K562 (cell line): Measurements from ENCODE around the gene AGXT. TPM values are rescaled to one million over a fixed set of nuclear protein-coding genes. Genes with fewer than 3 reads are reported as not detected.

Source experiments
- ATAC-seq: fragments of 200-7000 bp; cut with Tn5 transposase; 3 replicates; pipeline ENCODE4 v1.9.1; 2020; ENCODE audit warnings: moderate library complexity
- BruUV-seq: library from RNA; stranded (reverse); fragments of 400-500 nt; replicated peaks from 2 replicates; lab custom pipeline; 2021; lab: Mats Ljungman, UMichigan
- CTCF ChIA-PET: fragments of 300-600 bp; formaldehyde crosslinking; extraction: SDS; loops from one replicate; lab custom pipeline; 2021; ENCODE audit warnings: low intra/inter-chr PET ratio; lab: Yijun Ruan, JAX
- POLR2A ChIA-PET: fragments of 300-600, 350-650 bp; sonication (Branson Sonifier 250); formaldehyde crosslinking; extraction: SDS; loops from one replicate; lab custom pipeline; 2021; ENCODE audit warnings: antibody characterized with exemption, inconsistent platforms; lab: Yijun Ruan, JAX
- DNase-seq, 4 experiments: peaks; one replicate each; pipeline versions ENCODE4 v3.0.0 to v3.0.0-alpha.2; 2011 to 2018; ENCODE audit warnings: low spot score in 3 of 4, mixed read lengths in 3 of 4; ENCODE audit errors: extremely low read depth in 1 of 4
- FAIRE-seq: peaks from 2 replicates; lab custom pipeline; 2011; peaks lifted over from hg19 to GRCh38; lab: Jason Lieb, UNC
- H2AFZ ChIP-seq: 2 replicates; pipeline ENCODE4 v1.6.0; 2011; ENCODE audit warnings: low read depth, low read length, control low read depth, inconsistent platforms
- H3K27ac ChIP-seq: fragments of 200-600 bp; 3 replicates; pipeline ENCODE4 v1.8.0; 2011; ENCODE audit warnings: low read depth, mild to moderate bottlenecking, control low read depth, inconsistent platforms, low read length, moderate library complexity, mixed read lengths; ENCODE audit errors: extremely low read depth
- H3K27me3 ChIP-seq, 2 experiments: fragments of 300-600 bp in 1 of 2; 2 replicates in 1 of 2; 3 replicates in 1 of 2; pipeline versions ENCODE4 v1.6.0 to v1.8.0; 2011; ENCODE audit warnings: inconsistent platforms in 2 of 2, low read length in 2 of 2, mild to moderate bottlenecking in 1 of 2, mixed read lengths in 1 of 2, moderate library complexity in 1 of 2; ENCODE audit not compliant: control insufficient read depth in 2 of 2, insufficient read depth in 2 of 2
- H3K36me3 ChIP-seq: fragments of 300-600 bp; 3 replicates; pipeline ENCODE4 v1.8.0; 2011; ENCODE audit warnings: mild to moderate bottlenecking, low read length, inconsistent platforms; ENCODE audit not compliant: control insufficient read depth, insufficient read depth
- H3K4me1 ChIP-seq, 2 experiments: fragments of 200-600 bp in 1 of 2; replicated peaks in 1 of 2; 2 replicates in 1 of 2; 3 replicates in 1 of 2; pipeline versions ENCODE4 v1.5.1 to v1.8.0; 2011; ENCODE audit warnings: inconsistent platforms in 2 of 2, low read length in 2 of 2, mild to moderate bottlenecking in 1 of 2, mixed read lengths in 1 of 2, moderate library complexity in 1 of 2; ENCODE audit not compliant: control insufficient read depth in 2 of 2, insufficient read depth in 2 of 2
- H3K4me2 ChIP-seq: 2 replicates; pipeline ENCODE4 v1.6.1; 2011; ENCODE audit warnings: low read length, control low read depth, inconsistent platforms, mixed read lengths; ENCODE audit not compliant: insufficient read depth
- H3K4me3 ChIP-seq: fragments of 200-600 bp; sonication (generic), shearing (Covaris generic); 2 replicates; pipeline ENCODE4 v1.5.1; 2016; ENCODE audit warnings: control low read depth, inconsistent platforms
- H3K79me2 ChIP-seq: fragments of 200-600 bp; 3 replicates; pipeline ENCODE4 v1.8.0; 2011; ENCODE audit warnings: low read length, inconsistent platforms; ENCODE audit not compliant: control insufficient read depth, insufficient read depth
- H3K9ac ChIP-seq, 2 experiments: 2 replicates each; pipeline versions ENCODE4 v1.6.0 to v1.6.1; 2011; ENCODE audit warnings: low read depth in 2 of 2, low read length in 2 of 2, control low read depth in 1 of 2, inconsistent platforms in 1 of 2, mild to moderate bottlenecking in 1 of 2, mixed read lengths in 1 of 2; ENCODE audit not compliant: insufficient read depth in 1 of 2
- H3K9me1 ChIP-seq: one replicate; pipeline ENCODE4 v1.6.0; 2011; ENCODE audit warnings: inconsistent platforms, mild to moderate bottlenecking, low read length, moderate library complexity; ENCODE audit not compliant: control insufficient read depth, insufficient read depth
- H3K9me3 ChIP-seq: replicated peaks from 2 replicates; pipeline ENCODE4 v1.5.1; 2011; ENCODE audit warnings: low read depth, low read length, inconsistent platforms; ENCODE audit not compliant: control insufficient read depth, insufficient read depth
- H4K20me1 ChIP-seq: replicated peaks from 2 replicates; pipeline ENCODE4 v1.6.1; 2011; ENCODE audit warnings: low read length, inconsistent platforms, mixed read lengths; ENCODE audit not compliant: control insufficient read depth, insufficient read depth
- E2F5 ChIP-seq: sonication (generic); formaldehyde crosslinking; IDR thresholded peaks from 2 replicates; pipeline ENCODE4 v1.8.0; 2022; ENCODE audit warnings: mild to moderate bottlenecking, missing genetic modification reagents
- PRPF4 ChIP-seq: fragments of 200-400 bp; formaldehyde crosslinking; IDR thresholded peaks from one replicate; pipeline ENCODE4 v1.6.1; 2017; ENCODE audit warnings: low read length, low read depth, mild to moderate bottlenecking; ENCODE audit not compliant: insufficient read depth, poor library complexity, severe bottlenecking
- SIRT6 ChIP-seq: IDR thresholded peaks from one replicate; pipeline ENCODE4 v1.6.1; 2012; ENCODE audit warnings: low read depth, mild to moderate bottlenecking, control low read depth, inconsistent platforms, low read length, moderate library complexity
- SMARCC2 ChIP-seq: fragments of 450-650 bp; IDR thresholded peaks from 2 replicates; pipeline ENCODE4 v1.6.1; 2017; ENCODE audit warnings: antibody characterized with exemption, moderate library complexity, mild to moderate bottlenecking, low read depth
- TFE3 ChIP-seq: fragments of 450-650 bp; formaldehyde crosslinking; IDR thresholded peaks from 2 replicates; pipeline ENCODE4 v1.4.0; 2020; ENCODE audit warnings: mild to moderate bottlenecking, mixed read lengths
- TGIF2 ChIP-seq: sonication (generic); formaldehyde crosslinking; IDR thresholded peaks from 2 replicates; pipeline ENCODE4 v1.8.1; 2022; ENCODE audit warnings: mild to moderate bottlenecking, missing genetic modification reagents, moderate library complexity
- ZNF263 ChIP-seq: sonication (generic); formaldehyde crosslinking; IDR thresholded peaks from 2 replicates; pipeline ENCODE4 v1.8.0; 2022; ENCODE audit warnings: mild to moderate bottlenecking, missing genetic modification reagents, borderline replicate concordance
- WGBS: fragments of 100-300 bp; shearing (Covaris generic); methylation state at CpG from one replicate; pipeline ENCODE4 v1.1.6; 2016; ENCODE audit warnings: low coverage, mixed read lengths; ENCODE audit not compliant: insufficient coverage; ENCODE audit errors: missing lambda C conversion rate; 5-methylcytosine and 5-hydroxymethylcytosine counted together
- in situ Hi-C: fragments of 300-500 bp; cut with MboI; formaldehyde crosslinking; loops from 4 replicates; pipeline ENCODE4 v1.15.0; 2018; ENCODE audit warnings: inconsistent platforms, mixed read lengths
- intact Hi-C: fragments of 100-400 bp; cut with micrococcal nuclease; formaldehyde crosslinking; loops from 2 replicates; pipeline ENCODE4 v1.14.2; 2022
- polyA plus RNA-seq, 8 experiments: library from polyadenylated mRNA; depleted of rRNA in 4 of 8; stranded (reverse) in 5 of 8; unstranded in 3 of 8; fragments of >200 nt; fragmentation: Nextera tagmentation in 2 of 8; fragmentation: Illumina TruSeq in 1 of 8; extraction: Ambion mirVana in 2 of 8; extraction: Trizol in 1 of 8; gene quantifications; 2 replicates each; pipeline versions ENCODE4 v1.2.1 to v1.2.3, GENCODE V29; 2011 to 2014; ENCODE audit warnings: inconsistent platforms in 1 of 8, missing spikeins in 1 of 8
- total RNA-seq, 7 experiments: library from RNA; depleted of rRNA in 6 of 7; stranded (reverse); fragments of >200 nt in 6 of 7; fragmentation: Illumina TruSeq in 2 of 7; extraction: Trizol in 2 of 7; gene quantifications; 2 replicates each; pipeline versions ENCODE4 v1.2.1 to v1.2.3, GENCODE V29; 2011 to 2021; ENCODE audit warnings: low replicate concordance in 1 of 7
- TF ChIP-seq, protein P1 (sequence below): IDR thresholded peaks from 2 replicates; pipeline ENCODE4 v1.6.1; 2011; ENCODE audit warnings: borderline replicate concordance, low read depth, mild to moderate bottlenecking, moderate library complexity, low read length; ENCODE audit not compliant: insufficient read depth, poor library complexity, severe bottlenecking

Gene AGXT
- total and polyA plus RNA-seq, 9 of the 15 experiments (the other 6 are each of a cell fraction or from before 2014, with no cell fraction given): 0.18 TPM; not detected in 8

- TF ChIP-seq TGIF2 (CRISPR knock-in tag) (no peak), ZNF263 (peak; percentile 61)
- in situ Hi-C loops (no loop called here), intact Hi-C loops (no loop called here)
- no peak overlapping the region for H3K27ac ChIP-seq
- 2% methylated on average over 7 of the region's 12 CpGs for WGBS
- DNase-seq: no peak
- peaks cover 0 to 5% of the 10 kb centered on the region in 2 experiments; a peak in 1 of 5 replicates for H3K27me3 ChIP-seq
- H3K79me2 ChIP-seq: no peaks in the 10 kb centered on the region
- H2AFZ ChIP-seq: no peak overlapping the region
- H3K9me1 ChIP-seq: no peaks in the 10 kb centered on the region
- H3K4me1 ChIP-seq: peaks cover 0 to 9% of the 10 kb centered on the region in 2 experiments; a peak in 2 of 5 replicates
- ATAC-seq: no peak
- CTCF ChIA-PET: interaction anchor here (0.5 kb wide), 1 partner anchor 26 kb away, joined by 3 read pairs; no protein-coding TSS in a partner anchor
- FAIRE-seq: no peak
- no TSS peak for BruUV-seq
- H3K36me3 ChIP-seq: no peaks in the 10 kb centered on the region
- no peak overlapping the region for H3K4me2 ChIP-seq
- POLR2A ChIA-PET: no interaction called here
- H3K9me3 ChIP-seq: no peaks in the 10 kb centered on the region
- no peak overlapping the region for H3K4me3 ChIP-seq
- no peaks in the 10 kb centered on the region for H4K20me1 ChIP-seq
- H3K9ac ChIP-seq: no peak overlapping the region
These were observed 19.5 kb upstream of the AGXT start for GRCh38 chr2:240848900-240849680.

DNA sequence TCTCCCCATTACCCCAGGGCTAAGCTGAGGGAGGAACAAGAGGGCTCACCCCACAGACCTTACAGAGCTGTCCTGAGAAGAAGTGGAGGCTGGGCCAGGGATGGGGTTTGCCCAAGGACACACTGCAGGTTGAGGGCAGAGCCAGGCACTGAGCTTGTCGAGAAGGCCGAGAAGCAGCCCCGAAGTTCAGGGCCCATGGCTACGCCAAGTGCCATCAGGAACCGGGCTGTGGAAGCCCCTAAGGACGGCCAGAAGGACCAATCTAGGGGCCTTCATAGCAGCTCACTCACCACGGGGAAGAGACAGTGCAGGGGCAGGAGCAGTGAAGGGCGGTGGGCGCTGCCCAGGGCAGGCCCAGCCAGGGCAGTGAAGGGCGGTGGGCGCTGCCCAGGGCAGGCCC, 18.6 kb upstream of the AGXT start:
- Histone ChIP-seq H4K20me1 (no peaks in the 10 kb centered on the region), H3K36me3 (no peaks in the 10 kb centered on the region), H3K27ac (no peak overlapping the region), H3K4me3 (no peak overlapping the region), H3K9me1 (no peaks in the 10 kb centered on the region), H3K9me3 (no peaks in the 10 kb centered on the region), H2AFZ (no peak overlapping the region), H3K27me3 (peaks cover 0 to 5% of the 10 kb centered on the region in 2 experiments; a peak in 1 of 5 replicates), H3K79me2 (no peaks in the 10 kb centered on the region), H3K9ac (no peak overlapping the region), H3K4me1 (peaks cover 0 to 9% of the 10 kb centered on the region in 2 experiments; a peak in 2 of 5 replicates), H3K4me2 (no peak overlapping the region)
- in situ Hi-C loops: no loop called here
- CTCF ChIA-PET: interaction anchor here (0.5 kb wide), 1 partner anchor 25 kb away, joined by 3 read pairs; no protein-coding TSS in a partner anchor
- FAIRE-seq (no peak), DNase-seq (no peak), ATAC-seq (no peak)
- BruUV-seq: no TSS peak
- POLR2A ChIA-PET: no interaction called here
- WGBS: 0% methylated on average over 3 of the region's 11 CpGs
- intact Hi-C loops: no loop called here
- no peak for TF ChIP-seq E2F5
- no peak for TF ChIP-seq SIRT6
- no peak for TF ChIP-seq PRPF4
- TF ChIP-seq TFE3 (CRISPR knock-in tag): no peak
- TF ChIP-seq, protein P1, sequence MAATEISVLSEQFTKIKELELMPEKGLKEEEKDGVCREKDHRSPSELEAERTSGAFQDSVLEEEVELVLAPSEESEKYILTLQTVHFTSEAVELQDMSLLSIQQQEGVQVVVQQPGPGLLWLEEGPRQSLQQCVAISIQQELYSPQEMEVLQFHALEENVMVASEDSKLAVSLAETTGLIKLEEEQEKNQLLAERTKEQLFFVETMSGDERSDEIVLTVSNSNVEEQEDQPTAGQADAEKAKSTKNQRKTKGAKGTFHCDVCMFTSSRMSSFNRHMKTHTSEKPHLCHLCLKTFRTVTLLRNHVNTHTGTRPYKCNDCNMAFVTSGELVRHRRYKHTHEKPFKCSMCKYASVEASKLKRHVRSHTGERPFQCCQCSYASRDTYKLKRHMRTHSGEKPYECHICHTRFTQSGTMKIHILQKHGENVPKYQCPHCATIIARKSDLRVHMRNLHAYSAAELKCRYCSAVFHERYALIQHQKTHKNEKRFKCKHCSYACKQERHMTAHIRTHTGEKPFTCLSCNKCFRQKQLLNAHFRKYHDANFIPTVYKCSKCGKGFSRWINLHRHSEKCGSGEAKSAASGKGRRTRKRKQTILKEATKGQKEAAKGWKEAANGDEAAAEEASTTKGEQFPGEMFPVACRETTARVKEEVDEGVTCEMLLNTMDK: no peak
- TF ChIP-seq SMARCC2: no peak
